NCI-H2196 (cell line): ENCODE data around the gene ACSL3.
"Not testable (repeated sequence)": the region's sequence is repeated elsewhere in the genome, so short reads cannot be mapped to it uniquely, and the experiment has no call there.

Experiments
- DNase-seq: peaks from one replicate; lab custom pipeline; 2025; ENCODE audit not compliant: unreplicated experiment; lab: John Stamatoyannopoulos, UW

ACSL3 gene

GRCh38 chr2:222907790-222908441 lies 47.1 kb downstream of the ACSL3 start:
- DNase-seq: no peak

GRCh38 chr2:222909286-222909685 lies 48.5 kb downstream of the ACSL3 start:
- DNase-seq: no peak

- DNase-seq: no peak
Measured at GRCh38 chr2:222912117-222912516, 51.3 kb downstream of the ACSL3 start.

DNA sequence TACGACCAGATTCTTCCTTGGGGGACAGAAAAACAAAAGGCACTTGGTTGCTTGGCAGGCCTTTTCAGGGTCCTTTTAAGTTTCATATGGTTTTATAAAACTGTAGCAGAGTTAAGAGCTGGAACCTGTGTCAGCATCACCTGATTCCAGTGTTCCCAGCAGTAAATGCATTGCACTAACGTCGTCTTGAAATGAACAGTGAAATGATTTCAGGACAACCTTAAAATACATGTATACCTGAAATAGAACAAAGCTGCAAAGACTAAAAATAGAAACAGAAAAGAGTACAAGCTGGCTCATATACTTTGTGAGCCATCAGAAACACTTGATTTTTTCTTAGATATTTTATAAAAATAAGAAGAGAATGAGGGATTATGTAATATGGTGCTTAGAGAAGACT lies 51.9 kb downstream of the ACSL3 start:
- no peak for DNase-seq

DNA sequence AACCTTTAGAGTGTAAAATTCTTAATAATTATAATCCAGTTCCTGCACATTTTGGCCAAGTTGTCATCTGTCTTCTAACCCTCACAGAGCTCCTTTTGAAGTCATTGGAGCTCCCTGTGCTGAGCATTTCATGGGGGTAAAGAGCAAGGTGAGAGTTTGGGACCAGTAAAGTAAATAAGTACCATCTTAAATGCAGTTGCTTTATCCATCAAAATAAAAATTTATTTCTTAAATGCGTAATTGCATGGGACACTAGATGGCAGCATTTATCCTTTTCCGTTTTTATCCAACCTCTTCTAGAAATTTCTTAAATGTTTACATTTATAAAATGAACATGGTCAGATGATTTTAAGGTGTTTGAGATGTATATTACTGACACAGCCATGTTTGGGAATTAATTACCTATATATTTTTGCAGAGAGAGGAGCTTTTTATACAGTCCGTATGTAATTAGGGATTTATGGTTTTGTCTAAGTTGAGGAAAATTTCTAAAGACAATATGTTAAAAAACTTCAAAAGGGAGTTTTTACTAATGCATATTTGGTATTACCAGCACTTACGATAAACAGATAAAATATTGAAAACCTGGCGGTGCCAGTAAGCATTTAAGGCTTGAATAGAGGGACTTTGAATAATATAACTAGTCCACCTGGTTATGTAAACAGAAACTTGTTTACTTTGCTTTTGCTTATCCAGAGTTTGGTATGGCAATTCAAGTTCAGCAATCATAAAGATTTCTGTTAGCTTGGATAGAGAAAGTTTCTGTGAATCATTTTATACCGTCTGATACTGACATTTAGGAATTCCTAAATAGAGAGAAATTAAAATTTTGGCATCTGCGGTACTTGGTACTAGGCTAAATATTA lies 54.5 kb downstream of the ACSL3 start:
- DNase-seq: peak; percentile 18

GRCh38 chr2:222916229-222917197 lies 55.7 kb downstream of the ACSL3 start:
- no peak for DNase-seq

DNA sequence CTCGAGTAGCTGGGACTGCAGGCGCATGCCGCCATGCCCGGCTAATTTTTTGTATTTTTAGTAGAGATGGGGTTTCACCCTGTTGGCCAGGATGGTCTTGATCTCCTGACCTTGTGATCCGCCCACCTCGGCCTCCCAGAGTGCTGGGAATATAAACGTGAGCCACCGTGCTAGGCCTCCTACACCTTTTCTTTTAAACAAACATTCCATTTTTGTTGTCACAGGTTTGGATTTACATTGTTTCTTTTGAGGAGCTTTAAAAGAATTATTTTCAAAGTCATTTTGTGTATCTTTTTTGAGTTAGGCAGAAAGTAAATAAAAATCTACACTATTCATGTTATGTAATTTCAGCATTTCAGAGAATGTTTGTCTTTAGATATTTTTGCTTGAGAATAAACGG lies 56.4 kb downstream of the ACSL3 start:
- DNase-seq: not testable (repeated sequence)

GRCh38 chr2:222919841-222920526 lies 59.1 kb downstream of the ACSL3 start:
- no peak for DNase-seq

- no peak for DNase-seq
Measured at GRCh38 chr2:222920657-222921186, 59.9 kb downstream of the ACSL3 start.

DNA sequence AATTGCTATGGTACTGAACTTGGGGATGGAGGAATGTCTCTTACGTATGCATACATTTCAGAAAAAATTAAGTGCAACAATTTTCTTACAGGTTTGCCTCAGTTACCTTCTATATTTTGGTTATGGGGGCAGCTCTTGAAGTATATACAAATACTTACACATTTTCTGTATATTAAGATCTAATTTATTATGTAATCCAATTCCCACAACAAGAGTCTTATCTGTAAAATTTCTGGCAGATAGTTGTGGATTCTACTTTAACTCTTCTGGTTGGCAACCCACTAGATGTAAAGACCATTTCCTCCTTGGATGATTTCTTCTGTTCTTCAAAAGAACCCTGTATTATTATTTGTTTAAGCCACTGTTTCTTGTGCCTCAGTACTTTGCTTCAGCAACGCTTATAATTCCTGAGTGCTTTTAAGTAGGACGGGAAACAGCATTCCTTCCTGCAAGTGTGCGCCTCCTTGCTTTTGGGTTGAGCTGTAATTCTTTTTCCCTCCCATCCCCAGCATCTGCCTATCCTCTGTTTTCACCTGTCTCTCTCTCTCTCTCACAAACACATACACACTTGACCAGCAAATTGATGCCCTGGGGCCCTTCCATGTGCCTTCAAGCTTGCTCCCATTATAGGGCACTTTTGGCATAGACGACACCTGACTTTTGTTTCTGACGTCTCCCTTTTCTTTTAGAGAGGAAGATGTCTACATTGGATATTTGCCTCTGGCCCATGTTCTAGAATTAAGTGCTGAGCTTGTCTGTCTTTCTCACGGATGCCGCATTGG lies 61.4 kb downstream of the ACSL3 start:
- DNase-seq: no peak

DNA sequence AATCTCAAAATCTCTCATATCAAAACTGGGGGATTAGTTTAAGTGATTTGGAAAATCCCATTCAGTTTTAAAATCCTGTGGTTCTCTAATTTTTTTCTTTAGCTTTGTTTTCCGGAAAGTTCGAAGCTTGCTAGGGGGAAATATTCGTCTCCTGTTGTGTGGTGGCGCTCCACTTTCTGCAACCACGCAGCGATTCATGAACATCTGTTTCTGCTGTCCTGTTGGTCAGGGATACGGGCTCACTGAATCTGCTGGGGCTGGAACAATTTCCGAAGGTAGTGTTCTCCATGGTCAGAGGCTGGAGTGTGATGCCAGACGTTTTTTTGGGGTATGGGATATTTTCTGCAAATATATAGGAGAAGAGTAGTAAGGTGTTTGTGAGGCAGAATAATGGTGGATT lies 66.1 kb downstream of the ACSL3 start:
- no peak for DNase-seq

DNA sequence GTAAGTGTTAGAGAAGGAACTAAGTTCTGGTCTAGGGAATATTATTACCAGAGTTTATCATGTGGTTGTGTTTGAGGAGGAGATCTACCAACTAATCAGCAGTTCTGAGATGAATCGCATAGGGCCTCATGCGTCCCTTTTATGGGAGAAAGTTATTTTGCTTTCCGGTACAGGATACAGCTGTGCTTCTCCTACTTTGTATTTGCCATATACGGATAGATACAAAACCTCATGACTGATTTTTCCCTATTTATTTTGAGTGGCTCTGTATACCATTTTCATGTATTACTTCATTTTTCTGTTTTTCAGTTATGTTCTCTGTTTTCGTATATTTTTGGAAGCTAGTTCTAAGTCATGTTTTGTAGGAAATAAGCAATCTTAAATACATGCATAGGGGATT lies 66.8 kb downstream of the ACSL3 start:
- DNase-seq: no peak

- no peak for DNase-seq
Measured at GRCh38 chr2:222928335-222928734, 67.5 kb downstream of the ACSL3 start.

DNA sequence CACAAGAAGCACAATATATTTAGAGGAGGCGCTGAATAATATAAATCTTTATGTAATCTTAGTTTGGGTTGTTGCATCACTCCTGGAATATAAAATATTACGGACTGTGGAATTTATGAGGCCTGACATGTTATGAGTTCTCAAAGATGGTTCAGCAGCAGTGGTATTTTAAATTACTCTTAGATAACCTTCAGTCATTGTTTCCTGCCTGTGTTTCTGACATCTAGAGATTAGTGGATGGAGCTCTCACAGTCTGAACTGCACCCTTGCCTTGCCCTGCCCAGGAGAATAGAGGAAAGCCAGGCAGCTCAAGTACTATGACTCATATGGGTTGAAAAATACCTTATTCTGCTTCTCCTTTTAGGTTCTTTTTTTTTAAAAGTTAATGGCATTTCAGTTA lies 70.0 kb downstream of the ACSL3 start:
- DNase-seq: no peak

DNA sequence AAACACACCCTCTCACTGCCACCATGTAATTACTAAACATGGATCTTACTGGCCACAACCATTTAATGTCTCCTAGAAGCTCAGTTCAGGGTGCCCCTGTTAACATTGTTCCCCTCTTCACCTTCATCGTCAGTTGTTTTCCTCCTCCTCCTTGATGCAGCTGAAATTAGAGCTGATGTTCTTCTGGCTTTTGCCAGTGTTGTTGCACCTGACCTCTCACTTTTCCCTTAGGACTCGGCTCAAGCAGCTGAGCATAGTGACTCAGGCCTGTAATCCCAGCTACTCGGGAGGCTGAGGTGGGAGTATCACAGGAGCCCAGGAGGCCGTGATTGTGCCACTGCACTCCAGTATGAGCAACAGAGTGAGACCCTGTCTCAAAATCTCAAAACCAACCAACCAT lies 70.8 kb downstream of the ACSL3 start:
- DNase-seq: no peak

DNA sequence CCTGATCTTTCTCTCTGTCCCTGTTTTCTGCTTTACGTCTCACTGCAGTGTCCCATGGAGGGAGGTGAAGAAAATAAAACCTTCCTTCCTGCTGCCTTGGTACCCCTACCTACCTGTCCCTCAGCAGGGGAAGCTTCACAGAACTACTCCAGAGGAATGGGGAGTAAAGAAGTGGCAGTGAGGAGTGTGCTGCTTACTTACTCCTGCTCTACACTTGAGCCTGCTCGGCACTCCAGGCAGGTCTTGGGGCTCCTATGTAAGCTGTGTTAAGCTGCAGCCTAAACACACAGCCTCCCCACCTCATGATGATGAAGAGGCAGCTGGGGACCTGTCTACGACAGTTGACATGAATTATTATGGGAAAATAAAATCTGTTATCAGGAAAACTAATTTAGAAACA lies 72.6 kb downstream of the ACSL3 start:
- DNase-seq: no peak

DNA sequence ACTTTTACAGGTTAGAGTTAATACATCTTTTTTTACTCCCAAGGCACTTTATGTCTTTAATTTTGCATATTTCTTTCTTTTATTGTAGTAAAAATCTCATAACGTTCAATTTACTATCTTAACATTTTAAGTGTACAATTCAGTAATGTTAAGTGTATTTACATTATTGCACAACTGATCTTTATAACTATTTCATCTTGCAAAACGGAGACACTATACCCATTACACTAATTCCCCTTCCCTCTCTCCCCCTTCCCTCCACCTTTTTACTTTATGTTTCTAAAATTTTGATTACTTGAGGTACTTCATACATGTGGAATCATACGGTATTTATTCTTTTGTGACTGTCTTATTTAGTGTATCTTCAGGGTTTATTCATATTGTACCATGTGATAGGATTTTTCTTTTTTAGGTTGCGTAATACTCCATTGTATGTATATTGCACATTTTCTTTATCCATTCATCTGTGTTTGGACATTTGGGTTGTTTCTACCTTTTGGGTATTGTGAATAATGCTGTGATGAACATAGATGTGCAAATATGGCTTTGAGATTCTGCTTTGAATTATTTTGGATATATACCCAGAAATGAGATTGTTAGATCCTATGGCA lies 75.0 kb downstream of the ACSL3 start:
- no peak for DNase-seq

DNA sequence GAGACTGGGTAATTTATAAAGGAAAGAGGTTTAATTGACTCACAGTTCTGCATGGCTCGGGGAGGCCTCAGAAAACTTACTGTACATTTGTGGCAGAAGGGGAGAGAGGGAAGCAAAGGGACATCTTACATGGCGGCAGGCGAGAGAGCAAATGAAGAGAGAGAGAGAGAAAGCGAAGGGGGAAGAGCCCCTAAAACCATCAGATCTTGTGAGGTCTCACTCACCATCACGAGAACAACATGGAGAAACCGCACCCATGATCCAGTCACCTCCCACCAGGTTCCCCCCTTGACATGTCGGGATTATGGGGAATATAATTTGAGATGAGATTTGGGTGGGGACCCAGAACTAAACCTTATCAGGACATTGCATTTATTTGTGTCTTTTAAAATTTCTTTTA lies 75.9 kb downstream of the ACSL3 start:
- DNase-seq: no peak

DNA sequence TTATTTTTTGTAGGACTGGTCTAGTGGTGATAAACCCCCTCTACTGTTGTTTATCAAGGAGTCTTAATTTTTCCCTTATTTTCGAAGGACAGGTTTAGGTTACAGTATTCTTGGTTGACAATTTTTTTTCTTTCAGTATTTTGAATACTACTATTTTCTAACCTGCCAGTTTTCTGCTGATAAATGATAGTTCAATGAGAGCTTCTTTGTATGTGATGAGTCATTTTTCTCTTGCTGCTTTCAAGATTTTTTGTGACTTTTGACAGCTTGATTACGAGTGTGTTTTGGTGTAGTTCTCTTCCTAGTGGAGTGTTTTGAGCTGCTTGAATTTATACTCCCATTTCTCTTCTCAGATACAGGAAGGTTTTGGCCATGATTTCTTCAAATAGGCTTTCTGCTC lies 77.5 kb downstream of the ACSL3 start:
- no peak for DNase-seq
